ENCODE data around the gene BCOR.

The BCOR gene

DNA sequence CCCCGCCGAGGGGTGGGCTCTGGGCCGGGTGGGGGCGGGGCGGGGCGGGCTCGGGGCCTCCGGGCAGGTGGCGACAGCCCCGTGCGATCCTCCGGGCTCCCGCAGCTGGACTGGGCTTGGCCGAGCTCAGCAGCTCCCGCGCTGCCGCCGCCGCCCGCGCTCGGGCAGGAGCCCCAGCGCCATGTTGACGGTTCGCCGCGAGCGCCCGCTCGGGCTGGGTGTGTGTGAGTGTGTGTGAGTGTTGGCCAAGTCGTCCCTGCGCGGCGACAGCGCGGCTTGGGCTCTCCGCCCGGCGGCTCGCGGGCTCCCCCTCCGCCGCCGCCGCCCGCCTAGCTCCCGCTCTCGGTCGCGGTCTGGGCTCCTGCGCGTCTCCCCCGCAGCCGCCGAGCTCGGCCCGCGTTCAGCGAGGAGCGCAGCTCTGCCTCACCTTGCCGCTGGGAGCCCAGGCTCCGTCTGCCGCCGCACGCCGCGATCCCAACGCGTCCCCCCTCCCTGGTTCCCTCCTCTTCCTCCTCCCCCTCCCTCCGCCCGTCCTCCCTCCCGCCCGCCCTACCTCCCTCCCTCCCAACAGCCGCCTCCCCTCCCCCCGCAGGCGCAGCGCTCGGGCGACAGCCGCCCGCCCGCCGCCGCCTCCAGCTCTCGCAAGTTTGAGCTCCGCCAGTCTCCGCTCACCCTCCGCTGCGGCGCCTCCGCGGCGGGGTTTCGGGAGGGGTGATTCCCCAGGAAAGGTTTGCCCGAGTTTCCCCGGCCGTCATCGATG, at the start of gene BCOR:
TSS of gene BCOR (minus strand) at position 455 of the 760 bp plus-strand sequence. CDS start 20,029 bp downstream, outside the sequence.
- DNase-seq, result no peak

DNA sequence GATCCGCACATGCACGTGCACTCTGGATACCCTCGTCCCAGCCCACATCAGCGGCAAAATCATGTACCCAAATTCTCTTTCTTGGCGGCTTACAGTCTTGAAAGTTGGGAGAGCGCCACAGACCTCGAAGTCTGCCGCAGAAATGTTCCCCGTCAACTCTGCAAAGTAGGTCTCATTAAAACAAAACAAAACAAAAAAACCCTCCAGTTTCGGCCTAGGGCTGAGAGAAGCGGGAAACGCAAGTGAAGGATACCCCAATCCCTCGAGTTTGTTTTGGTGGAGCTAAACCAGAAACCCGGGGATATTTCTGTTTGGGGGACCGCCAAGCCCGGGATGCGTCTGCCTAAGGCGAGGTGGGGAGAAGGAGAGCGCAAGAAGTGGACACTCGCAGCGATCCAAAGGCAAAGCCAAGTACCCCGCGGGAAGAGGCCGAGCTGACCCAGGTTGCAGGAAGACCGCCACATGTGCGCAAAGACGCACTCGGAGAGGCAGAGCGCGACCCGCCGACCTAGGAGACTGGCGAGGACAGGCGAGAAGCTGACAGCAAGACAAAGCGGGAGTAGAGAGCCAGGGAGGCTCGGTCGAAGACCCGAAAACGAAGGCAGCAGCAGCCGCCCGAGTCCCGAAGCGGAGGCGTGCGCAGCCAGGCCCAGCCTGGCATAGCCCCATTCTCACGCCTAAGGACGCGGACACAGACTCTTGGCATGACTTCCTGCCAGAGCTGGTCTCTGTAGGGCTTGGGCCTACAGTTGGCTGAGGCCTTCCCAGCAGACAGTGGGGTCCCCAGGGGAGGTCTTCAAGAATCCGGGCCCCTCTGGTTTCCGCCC, 49.6 kb upstream of the BCOR start:
- DNase-seq, result no peak

DNA sequence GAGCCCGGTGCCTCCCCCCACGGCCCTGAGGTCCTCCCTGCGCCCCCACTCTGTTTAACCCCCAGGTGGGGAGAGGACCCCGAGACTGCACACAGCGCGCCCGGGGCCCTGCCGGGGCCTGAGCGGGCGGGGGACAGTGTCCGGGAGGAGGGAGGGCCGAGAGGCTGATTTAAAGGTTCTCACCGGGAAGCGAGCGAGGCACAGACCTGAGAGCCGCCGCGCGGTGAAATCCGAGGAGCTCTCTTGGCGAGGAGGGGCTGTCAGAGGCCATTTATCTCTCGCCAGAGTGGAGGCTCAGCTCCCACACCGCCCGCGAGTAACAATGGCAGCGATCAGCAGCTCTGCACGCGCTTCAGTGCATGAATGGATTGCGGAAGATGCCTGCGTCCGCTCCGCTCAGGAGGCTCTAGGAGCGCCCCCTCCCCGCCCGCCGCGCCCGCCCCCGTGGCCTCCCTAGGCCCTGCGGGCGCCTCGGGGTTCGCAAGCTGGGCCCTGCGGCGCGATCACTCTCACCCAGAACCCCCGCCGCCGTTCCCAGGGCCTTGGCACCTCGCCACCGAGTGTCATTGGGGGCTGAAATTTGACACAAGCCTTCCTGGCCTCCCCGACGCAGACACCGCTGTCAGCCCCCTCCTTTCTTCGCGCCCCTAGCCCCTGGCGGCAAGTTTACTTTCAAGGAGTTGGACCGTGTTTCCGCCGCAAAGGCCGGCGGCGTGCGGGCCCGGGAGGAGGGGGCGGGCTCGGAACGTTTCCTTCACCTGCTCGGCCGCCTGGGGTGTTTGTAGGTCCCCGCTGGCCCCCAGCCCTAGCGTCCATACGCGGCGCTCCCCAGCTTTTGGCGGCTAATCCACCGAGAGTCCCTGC, 48.7 kb upstream of the BCOR start:
- DNase-seq, result no peak

DNA sequence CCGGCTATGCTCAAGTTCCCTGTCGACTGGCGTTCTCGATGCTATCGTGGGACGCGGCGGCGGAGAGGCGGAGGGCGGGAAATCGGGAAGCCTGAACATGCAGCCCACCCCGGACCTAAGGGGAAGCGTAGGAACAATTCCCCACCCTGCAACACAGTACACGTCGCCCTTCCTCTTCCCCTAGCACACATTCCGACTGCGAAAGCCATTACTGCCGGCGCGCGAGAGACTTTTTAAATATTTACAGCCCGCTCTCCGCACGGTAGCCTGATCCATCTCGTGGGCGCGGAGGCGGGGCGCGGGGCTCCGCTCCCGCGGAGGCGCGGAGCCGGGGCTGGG, 48.1 kb upstream of the BCOR start:
- DNase-seq, result no peak

DNA sequence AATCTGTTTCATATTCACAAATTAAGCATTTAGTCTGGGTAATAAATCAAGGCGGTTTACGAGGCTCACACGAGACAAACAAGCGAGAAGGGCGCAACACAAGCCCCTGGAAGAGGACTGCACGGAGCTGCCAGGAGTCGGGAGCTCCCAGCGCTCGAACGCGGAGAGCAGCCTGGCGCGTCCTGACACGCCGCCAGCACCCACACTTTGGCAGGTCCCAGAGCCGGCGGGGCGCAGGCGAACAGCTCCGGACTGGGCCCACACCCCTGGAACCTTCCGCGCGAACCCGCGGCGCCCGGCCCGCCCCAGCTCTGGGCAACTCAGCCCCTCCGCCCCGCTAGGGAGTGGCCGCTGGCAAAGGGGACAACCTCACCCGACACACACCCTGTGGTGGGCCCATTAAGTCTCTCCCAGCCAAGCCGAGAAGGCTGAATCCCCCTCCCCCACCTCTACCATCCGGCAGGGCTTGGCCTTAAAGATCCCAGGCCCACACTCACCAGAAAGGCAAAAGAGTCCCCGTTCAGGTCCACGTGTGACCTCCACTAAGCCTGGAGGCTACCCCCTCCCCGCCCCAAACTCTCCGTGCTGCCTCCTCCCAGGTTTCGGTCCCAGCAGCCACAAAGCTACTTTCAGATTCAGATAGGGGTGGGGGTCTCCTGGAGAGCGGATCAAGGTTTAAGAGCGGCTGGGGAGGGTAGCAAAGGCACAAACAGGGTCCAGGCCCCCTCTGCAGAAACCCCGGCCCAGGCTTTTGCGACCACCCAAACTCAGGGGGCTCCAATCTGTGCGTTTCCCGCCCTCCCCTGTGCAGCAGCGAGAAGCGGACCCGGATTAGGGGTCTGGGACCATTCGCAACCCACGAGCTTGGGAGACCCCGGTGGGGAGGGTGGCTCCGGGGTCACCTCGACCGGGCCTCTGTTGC, 47.5 kb upstream of the BCOR start:
- no peak for DNase-seq

DNA sequence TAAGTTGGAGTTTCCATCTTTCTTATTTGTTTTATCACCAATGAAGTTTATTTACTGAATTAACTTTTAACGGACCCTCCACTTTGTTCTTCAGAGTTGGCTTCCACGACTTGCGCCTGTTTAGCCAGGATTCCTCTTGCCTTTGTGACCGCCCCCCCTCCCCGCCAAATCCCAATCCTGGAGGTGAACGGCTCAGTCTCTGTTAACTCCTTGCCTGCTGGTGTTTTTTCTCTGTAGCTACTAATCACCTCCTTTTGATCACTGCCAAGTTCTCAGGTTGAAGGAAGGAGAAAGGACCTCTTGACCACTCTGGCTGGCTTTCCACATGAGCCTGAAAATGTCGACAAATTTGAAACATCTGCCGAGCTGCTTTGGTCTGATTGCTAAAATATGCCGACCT, 46.8 kb upstream of the BCOR start:
- DNase-seq, result no peak

DNA sequence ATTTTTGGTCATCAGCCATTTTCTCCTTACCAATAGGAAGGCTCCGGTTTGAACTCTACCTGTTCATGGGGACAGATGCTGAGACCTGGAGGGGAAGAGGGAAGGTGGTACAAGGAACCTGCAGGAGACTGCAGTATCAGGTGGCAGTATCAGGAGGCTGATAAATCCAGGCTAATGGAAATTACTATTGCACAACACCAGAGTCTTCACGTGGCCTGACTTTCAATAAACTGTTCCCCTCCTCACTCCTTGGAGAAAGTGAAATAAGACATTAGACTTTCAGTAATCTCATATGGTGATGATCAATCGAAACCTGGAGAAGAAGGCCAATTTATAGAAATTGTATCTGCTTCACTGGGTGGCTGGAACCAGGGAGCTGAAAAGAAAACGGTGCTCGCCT, 46.2 kb upstream of the BCOR start:
- DNase-seq, result no peak

DNA sequence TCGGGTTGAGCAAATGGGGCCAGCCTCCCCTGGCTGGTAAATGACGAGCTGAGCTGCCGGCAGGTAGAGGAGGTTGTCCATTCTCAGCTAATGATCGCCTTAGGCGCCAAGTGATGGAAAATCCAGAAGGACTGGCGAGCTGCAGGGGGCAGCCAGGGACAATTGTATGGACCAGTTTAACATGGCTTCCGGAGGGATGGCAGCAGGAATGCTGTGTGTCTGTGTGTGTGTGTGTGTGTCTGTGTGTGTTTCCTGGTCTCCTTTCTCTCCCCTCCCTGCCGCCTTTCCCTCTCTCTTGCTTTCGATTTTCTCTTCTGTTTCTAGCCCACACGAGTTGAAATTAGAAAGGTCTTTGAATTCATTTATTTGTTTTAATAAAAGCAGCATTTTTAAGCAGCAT, 45.2 kb upstream of the BCOR start:
- DNase-seq, result no peak

DNA sequence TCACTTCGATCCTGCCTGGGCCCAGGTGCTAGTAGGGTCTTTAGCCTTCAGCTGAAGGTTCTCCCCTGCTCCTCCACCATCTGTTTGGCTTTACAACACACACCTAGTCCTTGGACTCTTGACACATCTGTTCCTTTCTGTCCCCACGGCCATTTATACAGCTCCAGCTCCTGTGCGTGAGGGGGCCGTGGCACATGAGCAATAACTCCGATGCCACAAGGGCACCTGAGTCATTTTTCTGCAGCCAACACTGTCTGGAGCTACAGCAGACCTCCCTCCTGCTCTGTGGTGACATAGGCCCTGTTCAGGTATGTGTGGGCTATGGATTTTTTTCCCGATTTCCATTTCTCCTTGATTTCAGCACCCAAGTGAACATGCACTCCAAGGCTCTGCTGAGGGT, 44.7 kb upstream of the BCOR start:
- no peak for DNase-seq

DNA sequence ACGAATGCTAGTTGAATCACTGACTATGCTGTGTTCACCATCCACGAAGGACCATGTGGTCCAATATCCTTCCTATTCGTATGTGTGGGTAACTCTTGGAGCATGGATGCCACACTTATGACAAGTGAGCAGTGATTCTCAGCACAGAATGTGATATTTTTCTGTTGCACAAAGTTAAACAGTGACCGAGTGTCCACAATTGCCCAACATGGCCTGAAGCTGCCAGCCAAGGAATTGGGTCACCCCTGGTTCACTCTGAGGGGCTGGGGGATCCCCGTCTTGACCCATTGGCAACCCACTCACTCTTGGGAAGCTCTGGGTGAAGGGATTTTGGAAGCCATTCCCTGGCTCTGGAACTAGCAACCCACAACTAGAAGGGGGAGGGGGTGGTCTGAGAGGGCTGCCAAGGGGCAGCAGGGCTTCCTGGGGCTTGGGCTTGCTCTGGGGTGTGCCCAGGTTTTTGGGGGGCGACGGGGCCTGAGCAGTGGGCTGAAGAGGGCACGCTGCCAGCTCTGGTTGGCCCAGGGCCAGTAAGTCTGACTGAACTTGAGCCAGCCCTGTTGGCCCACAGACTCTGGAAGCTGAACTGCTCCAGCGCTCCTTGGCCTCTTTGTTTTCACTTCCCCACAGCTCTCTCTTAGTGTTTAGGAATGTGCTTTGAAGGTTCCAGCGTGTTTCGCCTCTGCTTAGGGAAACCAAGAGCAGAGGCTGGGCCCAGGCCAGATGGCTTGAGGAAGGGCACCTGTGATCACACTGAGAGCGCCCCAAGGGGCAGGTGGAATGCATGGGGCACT, 43.1 kb upstream of the BCOR start:
- DNase-seq, result no peak

DNA sequence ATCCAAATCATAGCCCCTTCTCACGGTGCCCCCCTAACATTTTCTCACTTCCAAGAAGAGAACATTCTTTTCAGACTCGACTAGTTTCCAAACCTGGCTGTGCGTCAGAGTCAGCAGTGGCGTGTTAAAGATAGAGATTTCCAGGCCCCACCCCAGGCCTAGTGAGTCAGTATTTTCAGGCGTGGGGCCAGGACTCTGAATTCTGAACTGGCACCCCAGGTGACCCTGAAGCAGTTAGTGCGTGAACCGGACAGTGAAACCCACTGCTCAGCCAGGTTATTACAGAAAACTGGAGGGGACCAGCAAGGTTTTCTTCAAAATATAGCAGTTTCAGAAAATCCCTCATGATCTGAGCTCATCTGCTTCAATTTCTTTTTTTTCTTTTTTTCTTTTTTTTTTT, 35.0 kb upstream of the BCOR start:
- no peak for DNase-seq

DNA sequence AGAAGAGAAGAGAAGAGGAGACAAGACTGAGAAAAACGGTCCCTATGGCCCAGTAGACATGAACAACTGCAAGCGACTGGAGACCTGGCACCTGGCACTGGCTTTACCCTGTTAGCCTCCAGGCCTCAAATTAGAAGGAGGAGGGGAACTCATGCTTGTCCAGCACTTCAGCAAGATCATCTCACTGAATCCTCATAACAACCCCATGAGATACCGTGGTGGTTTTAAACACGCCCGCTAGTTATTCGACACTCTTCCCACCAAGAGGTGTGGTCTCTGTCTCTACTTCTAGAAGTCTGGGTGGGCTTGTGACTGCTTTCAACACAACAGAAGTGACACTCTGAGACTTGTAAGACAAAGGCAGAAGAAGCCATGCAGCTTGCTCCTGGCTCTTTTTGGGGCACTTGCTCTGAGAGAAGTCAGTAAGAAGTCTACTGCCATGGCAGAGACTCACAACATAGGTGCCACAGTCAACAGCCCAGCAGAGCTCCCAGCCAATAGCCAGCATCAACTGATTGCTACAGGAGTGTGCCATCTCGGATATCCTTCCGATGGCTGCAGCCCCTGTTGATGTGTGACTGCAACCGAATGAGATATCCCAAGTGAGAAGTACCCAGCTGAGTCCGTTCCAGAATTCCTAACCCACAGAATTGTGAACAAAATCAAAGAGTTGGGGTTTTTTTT, 34.0 kb upstream of the BCOR start:
- no peak for DNase-seq

DNA sequence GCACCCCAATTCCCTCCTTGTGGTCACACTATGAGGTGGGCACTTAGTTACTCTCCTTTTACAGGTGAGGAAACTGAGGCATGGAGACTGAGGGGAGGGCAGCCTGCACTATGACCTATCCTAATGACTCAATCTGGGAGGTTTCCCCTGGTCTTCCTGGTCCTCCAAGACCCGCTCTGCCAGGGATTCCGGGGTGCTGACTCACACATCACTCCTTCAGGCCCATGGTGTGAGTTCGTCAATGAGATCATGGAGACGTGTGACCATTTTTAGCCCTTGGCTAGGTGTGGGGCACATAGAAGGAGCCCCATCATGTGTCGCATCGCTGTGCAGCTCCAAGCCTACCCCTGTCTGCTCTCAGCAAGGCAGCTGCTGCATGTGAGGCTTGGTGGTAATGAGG, 32.4 kb upstream of the BCOR start:
- no peak for DNase-seq

DNA sequence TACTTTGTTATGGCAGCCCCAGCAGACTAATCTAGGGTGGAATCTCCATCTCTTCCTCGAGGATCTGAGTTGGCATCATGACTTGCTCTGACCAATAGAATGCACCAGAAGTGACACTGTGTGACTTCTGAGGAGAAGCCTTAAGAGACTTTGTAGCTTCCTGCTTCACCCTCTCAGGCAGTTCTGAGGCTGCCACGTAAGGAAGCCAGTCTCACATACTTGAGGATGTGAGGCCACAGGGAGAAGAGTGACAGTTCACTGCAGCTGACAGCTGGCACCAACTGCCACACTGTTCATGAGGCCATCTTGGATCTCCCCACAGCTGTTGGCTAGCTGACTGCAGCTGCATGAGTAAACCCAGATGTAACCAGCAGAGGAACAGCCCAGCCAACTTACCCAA, 29.3 kb upstream of the BCOR start:
- peak; percentile 15 to 21 for DNase-seq

DNA sequence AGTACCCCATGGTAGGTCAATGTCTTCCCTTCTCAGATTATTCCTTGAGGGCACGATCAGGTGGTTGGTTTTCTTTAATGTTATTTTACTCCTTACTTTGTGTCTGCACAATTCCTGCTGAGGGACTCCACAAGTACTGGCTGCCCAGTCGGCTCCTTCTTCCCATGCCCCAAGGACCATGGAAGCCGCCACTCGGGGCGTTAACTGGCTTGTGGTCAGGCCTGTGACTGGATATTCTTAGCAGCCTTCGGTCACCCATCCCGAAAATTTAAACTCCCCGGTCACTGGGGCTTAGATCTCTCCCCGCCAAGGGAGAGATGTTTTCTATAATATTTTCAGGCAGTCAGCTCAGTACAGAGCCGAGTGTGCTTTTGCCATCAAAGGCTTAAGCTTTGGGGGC, 24.7 kb upstream of the BCOR start:
- no peak for DNase-seq

DNA sequence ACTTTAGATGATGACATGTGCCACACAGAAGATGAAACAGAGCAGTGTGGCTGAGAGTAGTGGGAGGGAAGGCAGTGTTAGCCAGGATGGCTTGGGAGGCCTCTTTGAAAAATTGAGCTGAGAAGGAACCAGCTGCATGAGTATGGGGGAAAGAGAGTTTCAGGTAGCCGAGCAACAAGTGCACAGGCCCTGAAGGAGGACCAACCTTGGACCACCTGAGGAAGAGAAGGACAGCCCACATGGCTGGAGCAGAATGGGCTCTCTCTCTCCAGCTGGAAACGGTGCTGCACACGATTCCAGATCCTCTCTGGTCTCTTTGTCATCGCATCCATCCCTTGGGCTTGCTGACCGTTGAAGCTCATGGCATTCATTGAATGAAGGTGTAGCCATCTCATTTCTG, 23.9 kb upstream of the BCOR start:
- DNase-seq, result no peak

DNA sequence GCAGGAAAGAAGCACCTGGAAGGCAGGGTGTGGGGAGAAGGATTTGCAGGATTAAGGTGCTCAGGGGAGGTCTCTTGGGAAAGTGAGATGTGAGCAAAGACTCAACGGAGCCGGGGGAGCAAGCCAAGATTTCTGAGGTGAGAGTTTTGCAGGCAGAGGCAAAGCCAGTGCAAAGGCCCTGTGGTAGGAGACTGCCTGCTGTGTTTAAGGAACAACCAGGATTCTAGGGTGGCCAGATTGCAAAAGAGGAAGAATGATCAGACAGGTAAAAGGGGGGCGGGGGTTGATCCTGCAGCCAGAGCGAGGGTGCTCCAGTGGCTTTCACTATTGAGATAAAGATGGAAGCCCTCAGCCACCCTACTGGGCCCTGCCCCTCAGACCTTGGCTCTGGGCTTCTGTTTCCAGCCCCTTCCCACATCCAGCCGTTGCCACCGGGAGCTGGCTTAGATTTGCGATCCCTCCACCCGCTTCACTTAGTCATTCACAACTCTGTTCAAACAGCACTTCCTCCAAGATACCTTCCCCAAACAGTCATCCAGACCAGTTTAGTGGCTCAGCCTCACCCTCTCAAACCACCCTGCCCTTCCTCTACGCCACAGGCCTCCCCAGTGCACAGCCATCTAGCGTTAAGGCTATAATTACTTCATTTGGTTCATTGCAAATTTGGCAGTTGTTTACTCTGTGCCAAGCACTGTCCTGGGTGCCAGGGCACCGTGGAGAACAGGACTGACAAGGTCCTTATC, 23.3 kb upstream of the BCOR start:
- DNase-seq, result peak; percentile 29 to 35

DNA sequence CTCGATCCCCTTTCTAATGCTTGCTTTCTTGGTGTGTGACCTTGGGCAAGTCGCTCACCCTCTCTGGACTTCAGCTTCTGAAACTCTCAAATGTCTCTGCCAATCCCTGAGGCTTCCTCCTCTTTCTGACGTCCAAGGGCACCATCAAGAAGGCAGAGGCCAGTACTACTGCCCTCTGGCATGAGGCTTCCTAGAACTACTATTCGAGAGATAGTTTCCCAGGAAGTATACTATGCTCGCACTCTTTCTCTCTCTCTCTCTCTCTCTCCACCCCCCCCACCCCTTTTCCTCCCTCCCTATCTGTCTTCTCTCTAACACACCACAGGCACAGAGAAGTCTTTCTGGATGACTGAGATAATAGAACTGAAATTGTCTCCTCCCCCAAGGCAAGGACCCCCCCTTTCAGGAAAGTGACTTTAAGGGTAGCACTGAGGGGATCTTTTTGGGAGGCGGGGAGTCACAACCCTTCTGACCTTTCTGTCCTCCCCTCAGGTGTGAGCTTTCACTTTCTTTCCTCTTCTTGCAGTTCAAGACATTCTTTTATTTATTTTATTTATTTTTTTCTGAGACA, 20.0 kb upstream of the BCOR start:
- DNase-seq, result no peak

DNA sequence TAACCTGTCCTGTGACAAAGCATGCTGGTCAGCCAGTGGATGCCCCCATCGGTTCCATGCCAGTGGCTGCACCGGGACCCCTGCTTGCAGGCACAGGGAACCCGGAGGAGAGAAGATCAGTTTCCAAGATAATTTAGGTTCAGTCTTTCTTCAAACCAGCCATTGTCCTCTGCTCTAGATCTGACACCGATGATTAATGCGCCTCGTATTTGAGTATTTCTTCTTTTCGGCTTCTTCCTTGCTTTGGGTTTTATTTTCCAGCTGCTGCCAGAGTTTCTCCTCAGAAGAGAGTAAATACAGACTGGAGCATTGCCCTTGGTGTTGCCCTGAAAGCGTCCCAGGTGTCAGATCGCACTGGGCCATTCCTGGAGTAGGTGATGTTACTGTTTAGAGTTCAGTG, 19.2 kb upstream of the BCOR start:
- DNase-seq, result no peak

DNA sequence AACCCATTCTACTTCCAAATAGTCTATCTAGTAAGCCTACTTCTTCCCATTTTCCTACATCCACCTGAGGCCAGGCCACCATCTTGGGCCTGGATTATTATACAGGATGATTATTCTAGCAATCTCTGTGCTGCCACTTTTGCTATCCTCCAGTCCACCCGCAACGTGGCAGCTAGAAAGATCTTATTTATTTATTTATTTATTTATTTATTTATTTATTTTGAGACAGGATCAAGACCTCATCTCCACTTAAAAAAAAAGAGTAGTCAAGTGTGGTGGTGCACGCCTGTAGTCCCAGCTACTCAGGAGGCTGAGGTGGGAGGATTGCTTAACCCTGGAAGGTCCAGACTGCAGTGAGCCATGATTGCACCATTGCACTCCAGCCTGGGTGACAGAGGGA, 15.2 kb upstream of the BCOR start:
- DNase-seq, result no peak
